Activated T-cell treated with anti-CD3 and anti-CD28 coated beads, Interleukin-2, amount 50 U/mL, for 24 hours (primary cell): ENCODE data around the gene NBAS.
"Not testable (repeated sequence)": the region's sequence is repeated elsewhere in the genome, so short reads cannot be mapped to it uniquely, and the experiment has no call there.

Source experiments
- DNase-seq: peaks from one replicate; pipeline ENCODE4 v3.0.0-alpha.2; 2020
- H3K27ac Mint-ChIP-seq: 2 replicates; pipeline ENCODE4 v1.8.0; 2020; ENCODE audit warnings: mild to moderate bottlenecking, mixed read lengths
- H3K27me3 Mint-ChIP-seq: 2 replicates; pipeline ENCODE4 v1.8.0; 2020; ENCODE audit warnings: mixed read lengths
- H3K36me3 Mint-ChIP-seq: 2 replicates; pipeline ENCODE4 v1.8.0; 2020; ENCODE audit warnings: low read depth, mixed read lengths
- H3K4me1 Mint-ChIP-seq: 2 replicates; pipeline ENCODE4 v1.8.0; 2020; ENCODE audit warnings: low read depth, mixed read lengths
- H3K4me3 Mint-ChIP-seq: 2 replicates; pipeline ENCODE4 v1.8.0; 2020; ENCODE audit warnings: mild to moderate bottlenecking, moderate library complexity, mixed read lengths
- H3K9me3 Mint-ChIP-seq: 2 replicates; pipeline ENCODE4 v1.8.0; 2020; ENCODE audit warnings: mixed read lengths

NBAS gene

DNA sequence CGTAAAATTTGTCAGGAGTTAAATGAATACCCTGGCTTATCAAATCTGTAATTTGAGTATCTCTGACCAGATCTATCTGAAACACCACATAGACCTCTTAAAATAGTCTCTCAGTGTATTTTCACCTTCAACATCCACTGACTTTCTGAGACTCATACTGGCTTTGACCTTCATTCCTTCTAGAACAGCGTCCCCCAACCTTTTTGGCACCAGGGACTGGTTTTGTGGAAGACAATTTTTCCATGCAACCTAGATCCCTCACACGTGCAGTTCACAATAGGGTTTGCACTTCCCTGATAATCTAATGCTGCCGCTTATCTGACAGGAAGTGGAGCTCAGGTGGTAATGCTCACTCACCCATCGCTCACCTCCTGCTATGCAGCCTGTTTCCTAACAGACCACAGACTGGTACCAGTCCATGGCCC, 3.2 kb downstream of the NBAS start:
- H3K27ac Mint-ChIP-seq = no peak overlapping the region
- no peak overlapping the region for H3K4me3 Mint-ChIP-seq
- no peak for DNase-seq

DNA sequence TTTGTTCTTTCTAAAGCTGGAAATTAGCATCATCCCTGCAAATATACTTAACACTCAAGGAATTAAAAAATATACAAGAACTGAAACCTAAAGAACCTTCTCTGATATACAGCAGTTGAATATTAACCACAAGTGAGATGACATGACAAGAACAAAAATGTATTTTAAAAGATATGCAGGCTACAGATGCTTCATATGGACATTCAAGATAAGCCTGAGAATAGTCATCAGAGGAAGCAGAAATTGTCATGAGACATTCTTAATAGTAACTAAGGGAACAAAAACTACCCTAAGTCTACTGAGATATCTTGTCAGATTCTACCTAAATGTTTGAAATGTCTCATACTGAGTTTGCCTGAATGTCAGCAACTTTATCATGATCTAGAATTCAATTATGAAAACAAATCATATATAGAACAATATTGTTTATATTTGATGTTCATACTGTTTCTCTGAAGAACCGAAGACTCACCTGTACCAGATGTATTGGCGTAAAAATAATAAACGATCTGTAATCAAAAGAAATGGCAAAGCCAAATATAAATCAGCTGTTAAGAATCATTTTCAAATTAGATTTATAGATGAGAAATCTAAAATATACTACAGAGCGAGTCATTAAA, 4.7 kb downstream of the NBAS start:
- H3K4me1 Mint-ChIP-seq = peaks cover 24% of the 10 kb centered on the region
- no peak for DNase-seq
- H3K9me3 Mint-ChIP-seq = no peaks in the 10 kb centered on the region
- no peak overlapping the region for H3K27ac Mint-ChIP-seq
- no peak overlapping the region for H3K4me3 Mint-ChIP-seq
- no peaks in the 10 kb centered on the region for H3K27me3 Mint-ChIP-seq
- H3K36me3 Mint-ChIP-seq = peaks cover 57% of the 10 kb centered on the region

More for the DNA sequence above, 3.2 kb downstream of the NBAS start:
- H3K9me3 Mint-ChIP-seq = no peaks in the 10 kb centered on the region
- peaks cover 44% of the 10 kb centered on the region for H3K36me3 Mint-ChIP-seq
- no peaks in the 10 kb centered on the region for H3K27me3 Mint-ChIP-seq
- peaks cover 38% of the 10 kb centered on the region for H3K4me1 Mint-ChIP-seq

DNA sequence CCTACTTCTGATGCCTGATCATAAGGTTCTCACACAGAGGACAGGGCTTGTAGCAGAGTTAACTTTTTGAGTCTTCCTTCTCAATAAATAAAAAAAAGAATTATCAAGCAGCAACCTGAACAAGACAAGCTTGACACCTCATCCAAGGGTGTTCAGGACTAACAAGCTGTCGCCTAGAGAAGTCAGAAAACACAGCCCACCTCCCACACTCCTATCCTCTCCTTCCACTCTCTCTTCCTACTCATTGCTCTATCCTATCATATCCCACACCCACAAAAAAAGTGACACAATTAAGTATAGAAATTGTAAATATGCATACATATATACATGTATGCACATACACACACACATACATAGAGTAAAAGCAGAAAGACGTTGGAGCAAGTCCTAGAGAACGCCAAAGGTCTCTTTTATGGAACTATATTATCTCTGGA, 5.4 kb downstream of the NBAS start:
- Mint-ChIP-seq H3K4me1 (peaks cover 24% of the 10 kb centered on the region), H3K36me3 (peaks cover 56% of the 10 kb centered on the region), H3K27me3 (no peaks in the 10 kb centered on the region), H3K9me3 (no peaks in the 10 kb centered on the region), H3K27ac (no peak overlapping the region), H3K4me3 (no peak overlapping the region)
- DNase-seq = no peak

DNA sequence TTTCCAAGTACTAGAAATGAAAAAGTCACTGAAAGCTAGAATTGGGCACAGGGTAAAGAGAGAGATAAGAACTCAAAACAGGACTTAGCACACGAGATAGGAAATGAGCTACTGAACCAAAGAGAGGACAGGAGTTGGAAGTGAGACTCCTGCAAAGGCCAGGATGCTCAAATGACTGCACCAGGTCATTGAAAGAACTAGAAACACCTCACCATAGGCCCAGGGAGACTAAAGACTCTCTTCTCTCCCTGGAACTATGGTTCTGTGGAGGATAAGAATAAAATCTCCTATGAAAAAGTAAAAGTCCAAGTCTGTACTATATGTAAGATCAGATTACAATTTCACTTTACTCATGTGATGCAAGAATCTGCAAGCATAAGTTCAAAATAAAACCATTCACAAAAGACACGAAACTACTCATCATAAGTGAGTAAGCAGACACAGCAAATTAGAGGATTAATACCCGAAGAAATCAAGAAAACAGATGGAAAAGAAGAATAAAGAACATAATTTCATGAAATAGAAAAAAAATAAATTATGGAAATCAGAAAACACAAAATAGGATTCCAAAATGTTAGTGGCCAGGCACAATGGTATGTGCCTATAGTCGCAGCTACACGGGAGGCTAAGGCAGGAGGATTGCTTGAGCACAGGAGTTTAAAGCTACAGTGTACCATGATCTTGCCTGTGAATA, 6.5 kb downstream of the NBAS start:
- peaks cover 54% of the 10 kb centered on the region for H3K36me3 Mint-ChIP-seq

DNA sequence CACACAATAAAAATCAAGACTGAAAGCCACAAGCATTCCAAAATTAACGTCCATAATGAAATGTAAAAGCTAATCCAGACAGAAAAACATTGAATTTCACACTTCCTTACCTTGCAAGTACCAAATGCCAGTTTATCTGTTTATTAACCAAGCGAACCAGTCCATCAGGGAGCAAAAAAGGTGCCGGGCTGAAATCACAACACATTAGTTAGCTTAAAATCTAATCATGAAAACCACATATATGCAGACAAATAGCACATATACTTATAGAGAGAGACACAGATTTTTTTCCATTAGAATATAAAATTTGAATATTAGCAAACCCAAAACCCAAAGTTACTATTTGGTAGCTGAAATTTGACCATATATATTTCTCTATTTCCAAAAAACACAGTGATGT, 7.2 kb downstream of the NBAS start:
- no peak for DNase-seq
- no peak overlapping the region for H3K4me3 Mint-ChIP-seq
- no peaks in the 10 kb centered on the region for H3K9me3 Mint-ChIP-seq
- H3K27me3 Mint-ChIP-seq = no peaks in the 10 kb centered on the region
- H3K27ac Mint-ChIP-seq = no peak overlapping the region
- H3K36me3 Mint-ChIP-seq = peaks cover 59% of the 10 kb centered on the region
- peaks cover 11% of the 10 kb centered on the region for H3K4me1 Mint-ChIP-seq

More for the DNA sequence above, 6.5 kb downstream of the NBAS start:
- DNase-seq = no peak
- no peaks in the 10 kb centered on the region for H3K9me3 Mint-ChIP-seq
- no peak overlapping the region for H3K4me3 Mint-ChIP-seq
- peak overlapping the region; percentile 31 for H3K27ac Mint-ChIP-seq
- peaks cover 18% of the 10 kb centered on the region for H3K4me1 Mint-ChIP-seq
- no peaks in the 10 kb centered on the region for H3K27me3 Mint-ChIP-seq

DNA sequence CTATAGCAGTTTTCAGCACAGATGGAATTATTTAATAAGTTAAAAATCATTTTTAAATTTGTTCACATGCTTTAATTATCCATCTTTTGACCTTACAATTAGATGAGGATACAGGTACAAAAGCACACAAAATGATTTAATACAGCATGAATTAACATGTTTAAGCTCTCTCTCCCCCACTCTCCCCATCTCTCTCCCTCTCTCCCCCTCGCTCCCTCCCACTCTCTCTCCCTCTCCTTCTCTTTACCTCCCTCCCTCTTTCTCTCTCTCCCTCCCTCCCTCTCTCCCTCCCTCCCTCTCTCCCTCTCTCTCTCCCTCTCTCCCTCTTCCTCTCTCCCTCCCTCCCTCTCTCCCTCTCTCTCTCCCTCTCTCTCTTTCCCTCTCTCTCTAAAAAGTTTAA, 7.6 kb downstream of the NBAS start:
- no peak overlapping the region for H3K4me3 Mint-ChIP-seq

DNA sequence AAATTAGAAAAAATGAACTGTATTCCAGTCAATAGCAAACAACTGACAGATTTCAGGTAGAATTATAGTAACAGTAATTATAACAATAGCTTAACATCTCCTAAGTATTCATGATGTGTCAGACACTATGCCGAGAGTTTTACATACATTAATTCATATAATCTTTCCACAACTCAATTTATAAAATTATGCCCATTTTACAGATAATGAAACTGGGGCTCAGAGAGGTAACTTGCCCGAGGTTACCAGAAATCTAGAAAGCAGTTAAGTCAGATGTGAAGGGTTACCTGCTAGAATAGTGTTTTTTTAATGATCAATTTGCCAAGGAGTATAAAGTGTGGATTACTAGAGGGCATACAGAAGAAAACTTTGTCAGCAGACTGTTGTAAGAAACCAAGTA, 12.2 kb downstream of the NBAS start:
- H3K36me3 Mint-ChIP-seq = peaks cover 61% of the 10 kb centered on the region
- no peak overlapping the region for H3K4me3 Mint-ChIP-seq
- H3K27ac Mint-ChIP-seq = no peak overlapping the region
- no peaks in the 10 kb centered on the region for H3K27me3 Mint-ChIP-seq
- H3K4me1 Mint-ChIP-seq = peaks cover 7% of the 10 kb centered on the region
- no peak for DNase-seq
- H3K9me3 Mint-ChIP-seq = no peaks in the 10 kb centered on the region

More for the DNA sequence above, 7.6 kb downstream of the NBAS start:
- Mint-ChIP-seq H3K27ac (no peak overlapping the region), H3K4me1 (peaks cover 10% of the 10 kb centered on the region), H3K27me3 (no peaks in the 10 kb centered on the region), H3K9me3 (no peaks in the 10 kb centered on the region), H3K36me3 (peaks cover 63% of the 10 kb centered on the region)
- no peak for DNase-seq

DNA sequence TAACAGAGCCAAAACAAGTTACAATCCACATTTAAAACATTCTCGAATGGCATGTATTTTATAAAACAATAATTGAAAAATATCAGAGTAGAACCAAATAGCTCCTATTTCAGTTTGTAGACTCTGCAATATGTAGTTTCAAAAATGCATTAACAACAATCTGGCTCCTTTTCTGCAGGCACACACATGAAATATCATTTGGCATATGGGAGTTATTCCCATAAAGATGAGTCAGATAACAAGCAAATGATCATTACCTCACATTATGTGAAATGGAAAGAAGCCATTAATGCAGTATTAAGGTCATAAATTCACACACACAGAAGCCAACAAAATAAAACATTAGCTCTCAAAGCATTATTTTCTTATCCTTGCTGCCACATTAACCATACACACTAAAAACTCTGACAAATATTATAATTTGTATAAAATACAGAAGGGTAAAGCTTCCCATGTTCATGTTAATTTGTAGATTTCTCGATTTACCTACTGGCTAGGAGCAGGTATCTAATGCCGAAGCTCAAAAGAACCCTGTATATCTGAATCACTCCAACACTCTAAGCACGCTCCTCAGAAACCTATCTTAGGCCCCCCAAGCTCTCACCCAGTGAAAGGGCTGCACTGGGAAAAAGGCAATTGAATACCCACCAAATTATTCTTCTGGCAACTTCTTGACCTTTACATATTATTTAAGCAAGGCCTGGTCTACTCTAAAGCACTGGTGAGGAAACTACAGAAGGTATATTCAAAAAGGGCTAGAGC, 13.8 kb downstream of the NBAS start:
- H3K27ac Mint-ChIP-seq = no peak overlapping the region
- H3K9me3 Mint-ChIP-seq = no peaks in the 10 kb centered on the region
- no peak for DNase-seq
- no peak overlapping the region for H3K4me3 Mint-ChIP-seq
- peaks cover 58% of the 10 kb centered on the region for H3K36me3 Mint-ChIP-seq
- no peaks in the 10 kb centered on the region for H3K27me3 Mint-ChIP-seq
- H3K4me1 Mint-ChIP-seq = peaks cover 7% of the 10 kb centered on the region

DNA sequence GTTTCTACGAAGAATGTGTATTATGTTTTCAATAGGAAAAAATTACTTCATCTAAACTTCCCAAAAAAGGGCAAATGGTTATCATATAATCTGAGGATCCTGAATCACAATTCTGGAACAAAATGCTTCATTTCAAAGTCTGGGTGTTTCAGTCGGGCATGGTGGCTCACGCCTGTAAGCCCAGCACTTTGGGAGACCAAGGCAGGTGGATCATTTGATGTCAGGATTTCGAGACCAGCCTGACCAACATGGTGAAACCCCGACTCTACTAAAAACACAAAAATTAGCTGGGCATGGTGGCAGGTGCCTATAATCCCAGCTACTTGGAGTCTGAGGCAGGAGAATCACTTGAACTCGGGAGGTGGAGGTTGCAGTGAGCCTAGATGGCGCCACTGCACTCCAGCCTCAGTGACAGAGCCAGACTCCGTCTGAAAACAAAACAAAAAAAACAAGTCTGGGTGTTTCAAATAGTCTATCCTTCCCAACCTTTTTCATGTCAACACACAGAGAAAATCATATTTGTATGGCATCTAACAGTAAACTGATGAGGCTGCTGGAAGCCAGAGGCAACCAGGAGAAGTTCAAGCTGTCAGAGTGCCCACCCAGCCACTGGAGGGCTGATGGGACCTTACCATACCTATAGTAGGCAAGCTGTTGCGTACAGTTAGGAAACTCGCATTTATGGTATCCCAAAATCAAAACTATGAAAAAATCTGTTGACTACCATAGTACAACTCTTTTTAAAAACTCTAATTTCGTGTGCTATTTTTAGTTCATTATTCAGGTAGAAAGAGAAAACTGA, 14.6 kb downstream of the NBAS start:
- Mint-ChIP-seq H3K9me3 (no peaks in the 10 kb centered on the region), H3K36me3 (peaks cover 51% of the 10 kb centered on the region), H3K27ac (no peak overlapping the region), H3K4me3 (no peak overlapping the region), H3K4me1 (peaks cover 7% of the 10 kb centered on the region), H3K27me3 (no peaks in the 10 kb centered on the region)
- no peak for DNase-seq

DNA sequence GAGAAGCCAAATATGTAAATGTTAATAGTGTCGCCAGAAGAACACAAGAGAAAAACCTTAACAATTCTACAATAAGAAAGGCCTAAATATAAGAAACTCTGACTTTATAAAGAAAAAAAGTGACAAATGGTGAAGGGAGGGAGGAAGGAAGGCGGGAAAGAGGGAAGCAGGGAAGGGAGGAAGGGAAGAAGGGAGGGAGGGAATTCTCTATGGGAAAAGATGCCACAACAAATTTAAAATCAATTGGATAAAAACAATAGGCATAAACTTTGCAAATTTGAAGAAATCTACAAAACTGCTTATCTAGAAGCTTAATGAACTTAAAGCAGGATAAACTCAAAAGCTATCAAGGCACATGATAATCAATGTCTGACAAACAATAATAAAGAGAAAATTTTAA, 16.9 kb downstream of the NBAS start:
- no peak for DNase-seq
- H3K9me3 Mint-ChIP-seq = no peaks in the 10 kb centered on the region
- H3K36me3 Mint-ChIP-seq = peaks cover 53% of the 10 kb centered on the region

DNA sequence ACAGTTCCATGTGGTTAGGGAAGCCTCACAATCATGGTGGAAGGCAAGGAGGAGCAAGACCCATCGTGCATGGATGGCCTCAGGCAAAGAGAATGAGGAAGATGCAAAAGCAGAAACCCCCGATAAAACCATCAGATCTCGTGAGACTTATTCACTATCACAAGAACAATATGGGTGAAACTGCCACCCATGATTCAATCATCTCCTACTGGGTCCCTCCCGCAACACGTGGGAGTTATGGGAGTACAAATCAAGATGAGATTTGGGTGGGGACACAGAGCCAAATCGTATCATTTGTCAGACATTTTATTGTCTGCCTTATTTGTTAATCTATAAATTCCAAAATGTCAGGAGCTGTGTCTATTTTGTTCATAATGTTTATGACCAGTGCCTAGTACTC, 17.6 kb downstream of the NBAS start:
- Mint-ChIP-seq H3K4me3 (no peak overlapping the region), H3K36me3 (peaks cover 51% of the 10 kb centered on the region), H3K27me3 (no peaks in the 10 kb centered on the region), H3K4me1 (peaks cover 9% of the 10 kb centered on the region), H3K9me3 (no peaks in the 10 kb centered on the region), H3K27ac (no peak overlapping the region)
- no peak for DNase-seq

More for the DNA sequence above, 16.9 kb downstream of the NBAS start:
- H3K4me1 Mint-ChIP-seq = peaks cover 9% of the 10 kb centered on the region
- no peak overlapping the region for H3K4me3 Mint-ChIP-seq
- no peak overlapping the region for H3K27ac Mint-ChIP-seq
- H3K27me3 Mint-ChIP-seq = no peaks in the 10 kb centered on the region

DNA sequence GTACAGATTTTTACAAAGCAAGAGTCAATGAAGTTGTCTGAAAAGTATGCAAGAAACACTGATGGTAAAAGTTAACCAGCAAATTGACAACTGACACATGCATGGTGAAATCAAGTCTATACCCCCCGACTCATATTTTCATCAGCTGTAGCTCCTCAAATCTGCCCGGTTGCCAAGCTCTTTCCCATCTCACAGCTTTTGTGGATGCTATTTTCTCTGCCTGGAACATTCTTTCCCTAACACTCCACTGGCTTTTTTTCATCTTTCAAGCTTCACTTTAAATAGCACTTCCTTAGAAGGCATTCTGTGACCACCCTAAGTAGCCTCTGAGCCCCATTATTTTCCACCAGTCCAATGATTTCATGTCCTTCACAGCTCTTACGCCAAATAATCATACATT, 18.1 kb downstream of the NBAS start:
- H3K36me3 Mint-ChIP-seq = peaks cover 51% of the 10 kb centered on the region
- H3K27ac Mint-ChIP-seq = no peak overlapping the region

DNA sequence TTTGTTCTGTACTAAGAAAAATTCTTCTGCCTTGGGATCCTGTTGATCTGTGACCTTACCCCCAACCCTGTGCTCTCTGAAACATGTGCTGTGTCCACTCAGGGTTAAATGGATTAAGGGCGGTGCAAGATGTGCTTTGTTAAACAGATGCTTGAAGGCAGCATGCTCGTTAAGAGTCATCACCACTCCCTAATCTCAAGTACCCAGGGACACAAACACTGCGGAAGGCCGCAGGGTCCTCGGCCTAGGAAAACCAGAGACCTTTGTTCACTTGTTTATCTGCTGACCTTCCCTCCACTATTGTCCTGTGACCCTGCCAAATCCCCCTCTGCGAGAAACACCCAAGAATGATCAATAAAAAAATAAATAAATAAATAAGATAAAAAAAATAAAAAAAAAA, 18.9 kb downstream of the NBAS start:
- Mint-ChIP-seq H3K36me3 (peaks cover 51% of the 10 kb centered on the region), H3K4me1 (peaks cover 10% of the 10 kb centered on the region)
- not testable (repeated sequence) for H3K27me3 Mint-ChIP-seq, H3K27ac Mint-ChIP-seq, H3K9me3 Mint-ChIP-seq, DNase-seq, H3K4me3 Mint-ChIP-seq

More for the DNA sequence above, 18.1 kb downstream of the NBAS start:
- Mint-ChIP-seq H3K27me3 (no peaks in the 10 kb centered on the region), H3K4me3 (no peak overlapping the region), H3K4me1 (peaks cover 9% of the 10 kb centered on the region), H3K9me3 (no peaks in the 10 kb centered on the region)
- DNase-seq = no peak

DNA sequence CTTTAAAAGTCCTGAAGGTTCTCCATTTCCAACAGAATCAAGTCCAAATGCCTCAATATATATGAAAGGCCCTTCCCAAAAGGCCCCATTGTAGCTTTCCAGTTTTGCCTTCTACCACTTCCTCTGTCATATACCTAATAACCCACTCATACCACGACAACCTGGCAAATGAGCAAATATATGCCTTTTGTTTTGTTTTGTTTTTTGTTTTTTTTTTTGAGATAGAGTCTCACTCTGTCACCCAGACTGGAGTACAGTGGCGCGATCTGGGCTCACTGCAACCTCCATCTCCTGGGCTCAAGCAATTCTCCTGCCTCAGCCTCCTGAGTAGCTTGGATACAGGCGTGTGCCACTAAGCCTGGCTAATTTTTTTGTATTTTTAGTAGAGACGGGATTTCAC, 20.6 kb downstream of the NBAS start:
- H3K36me3 Mint-ChIP-seq = peaks cover 56% of the 10 kb centered on the region
- not testable (repeated sequence) for DNase-seq, H3K27me3 Mint-ChIP-seq, H3K4me3 Mint-ChIP-seq, H3K27ac Mint-ChIP-seq, H3K4me1 Mint-ChIP-seq, H3K9me3 Mint-ChIP-seq
